GM19351 (cell line): ENCODE results near the gene MBD2.
"Not testable (repeated sequence)": the region's sequence is repeated elsewhere in the genome, so short reads cannot be mapped to it uniquely, and the experiment has no call there.

ENCODE experiments used
- ATAC-seq: cut with Tn5 transposase; IDR thresholded peaks from one replicate; pipeline ENCODE4 v1.9.1; 2021; ENCODE audit warnings: mild to moderate bottlenecking, moderate library complexity; ENCODE audit not compliant: unreplicated experiment

Gene MBD2

DNA sequence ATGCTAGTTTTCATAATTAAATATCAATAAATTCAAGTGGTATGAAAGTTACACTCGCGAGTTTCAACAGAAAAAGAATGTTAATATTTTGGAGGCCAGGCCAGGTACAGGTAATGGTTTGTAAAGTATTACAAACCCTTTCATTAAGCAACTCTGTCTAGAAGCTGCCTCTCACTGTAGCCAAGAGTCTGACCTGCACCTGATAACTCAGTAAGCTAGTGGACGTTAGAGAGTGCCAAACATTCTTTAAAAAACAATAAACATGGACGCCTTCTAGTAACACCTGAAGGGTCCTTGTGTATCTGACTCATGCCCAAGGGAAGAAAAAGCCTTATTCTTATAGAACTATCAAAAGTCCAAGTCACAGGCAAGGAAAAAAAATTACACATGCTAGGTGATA, 70.2 kb downstream of the MBD2 start:
- no peak for ATAC-seq

DNA sequence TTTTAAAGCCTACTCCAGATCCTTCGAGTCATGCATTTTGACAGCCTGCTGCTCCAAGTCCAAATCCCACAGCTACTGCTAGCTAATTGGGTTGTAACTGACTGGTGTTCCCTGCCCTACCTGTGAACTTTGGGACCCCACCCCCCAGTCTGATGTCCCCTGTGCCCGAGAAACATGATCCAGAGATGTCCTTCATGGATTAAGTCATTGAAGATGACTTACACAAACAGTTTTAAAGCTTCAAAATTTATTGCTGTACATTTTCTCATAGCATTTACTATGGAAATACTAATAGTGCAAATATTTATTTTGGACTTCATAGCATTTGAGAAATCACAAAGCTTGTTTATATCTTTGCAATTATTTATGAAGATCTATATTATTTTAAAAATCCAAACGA, 73.1 kb downstream of the MBD2 start:
- ATAC-seq = no peak

DNA sequence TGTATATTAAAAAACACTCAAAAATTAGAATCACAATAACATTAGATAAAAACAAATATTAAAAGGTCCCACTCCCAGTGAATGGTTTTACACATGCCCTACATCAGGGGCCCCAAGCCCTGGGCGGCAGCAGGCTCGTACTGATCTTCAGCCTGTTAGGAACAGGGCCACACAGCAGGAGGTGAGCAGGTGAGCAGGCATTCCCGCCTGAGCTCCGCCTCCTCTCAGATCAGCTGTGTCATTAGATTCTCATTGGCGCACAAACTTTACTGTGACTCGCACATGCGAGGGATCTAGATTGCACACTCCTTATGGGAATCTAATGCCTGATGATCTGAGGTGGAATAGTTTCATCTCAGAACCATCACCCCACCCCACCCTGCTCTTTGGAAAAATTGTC, 74.2 kb downstream of the MBD2 start:
- ATAC-seq = no peak

DNA sequence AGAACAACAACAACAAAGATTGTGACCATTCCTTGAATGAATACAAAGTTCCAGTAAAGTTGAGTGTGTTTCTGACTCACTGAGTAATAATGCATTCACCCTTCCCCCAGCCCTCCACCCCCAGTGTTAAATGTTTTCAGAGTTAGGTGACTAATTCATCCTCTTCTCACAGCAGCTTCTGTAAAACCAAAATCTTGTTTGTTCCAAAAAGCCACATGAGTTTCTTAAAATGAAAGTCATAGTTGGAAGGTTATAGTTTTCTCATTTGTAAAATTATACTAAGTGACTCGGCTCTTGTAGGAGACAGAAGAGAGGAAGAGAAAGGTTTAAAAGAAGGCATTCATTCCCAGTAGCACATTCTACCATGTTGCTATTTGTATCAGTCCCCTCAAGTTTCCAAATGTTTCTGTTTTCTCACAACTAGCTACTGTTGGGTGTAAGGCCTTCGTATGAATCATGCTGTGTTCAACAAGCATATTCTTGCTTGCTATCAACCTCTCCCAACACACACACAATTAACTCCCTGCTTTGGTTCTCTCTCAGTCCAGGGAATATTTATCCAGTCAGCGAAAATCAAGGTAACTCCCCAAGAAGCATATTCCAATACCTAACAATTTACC, 75.3 kb downstream of the MBD2 start:
- peak; percentile 49 for ATAC-seq

DNA sequence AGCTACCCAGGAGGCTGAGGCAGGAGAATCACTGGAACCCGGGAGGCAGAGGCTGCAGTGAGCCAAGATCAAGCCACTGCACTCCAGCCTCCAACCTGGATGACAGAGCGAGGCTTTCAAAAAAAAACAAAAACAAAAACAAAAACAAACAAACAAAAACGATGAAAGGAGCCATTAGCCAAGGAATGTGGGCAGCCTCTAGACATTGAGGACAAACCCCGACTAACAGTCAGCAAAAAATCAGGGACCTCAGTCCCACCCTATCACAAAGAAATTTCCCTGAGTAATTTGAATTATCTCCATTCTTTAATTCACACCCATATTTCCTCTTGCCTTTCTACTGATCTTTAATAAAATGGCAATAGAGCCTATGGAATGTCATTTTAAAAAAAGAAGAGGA, 75.8 kb downstream of the MBD2 start:
- no peak for ATAC-seq

DNA sequence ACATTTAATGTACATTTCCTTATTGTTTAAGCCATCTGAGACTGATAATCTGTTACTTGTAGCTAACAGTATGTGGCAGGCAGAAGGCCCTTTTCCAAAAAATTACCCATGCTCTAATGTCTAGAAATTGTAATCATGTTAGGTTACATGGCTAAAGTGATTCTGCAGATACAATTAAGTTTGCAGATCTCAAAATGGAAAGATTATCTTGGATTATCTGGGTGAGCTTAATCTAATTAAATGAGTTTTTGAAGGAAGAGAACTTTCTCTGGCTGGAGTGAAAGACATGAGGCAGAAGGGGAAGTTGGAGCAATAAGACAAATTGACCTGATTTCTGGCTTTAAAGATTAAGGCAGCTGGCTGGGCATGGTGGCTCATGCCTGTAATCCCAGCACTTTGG, 76.3 kb downstream of the MBD2 start:
- ATAC-seq = no peak

DNA sequence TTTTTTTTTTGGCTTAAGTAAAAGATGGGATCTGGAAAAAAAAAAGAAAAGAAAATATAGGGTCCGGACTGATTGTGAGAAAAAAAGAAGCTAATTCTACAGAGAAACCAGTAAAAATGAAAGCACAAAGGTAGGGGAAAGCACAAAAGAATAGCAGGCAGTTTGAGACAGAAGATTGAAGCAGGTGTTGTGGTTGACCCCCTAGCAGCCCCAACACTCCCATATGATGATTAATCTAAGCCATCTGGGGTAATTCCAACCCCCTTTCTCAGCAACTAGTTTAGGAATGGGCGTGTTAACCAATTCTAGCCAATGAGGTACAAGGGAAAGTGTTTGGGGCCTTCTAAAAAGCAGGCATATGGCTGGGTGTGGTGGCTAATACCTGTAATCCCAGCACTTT, 77.0 kb downstream of the MBD2 start:
- ATAC-seq = peak; percentile 77

DNA sequence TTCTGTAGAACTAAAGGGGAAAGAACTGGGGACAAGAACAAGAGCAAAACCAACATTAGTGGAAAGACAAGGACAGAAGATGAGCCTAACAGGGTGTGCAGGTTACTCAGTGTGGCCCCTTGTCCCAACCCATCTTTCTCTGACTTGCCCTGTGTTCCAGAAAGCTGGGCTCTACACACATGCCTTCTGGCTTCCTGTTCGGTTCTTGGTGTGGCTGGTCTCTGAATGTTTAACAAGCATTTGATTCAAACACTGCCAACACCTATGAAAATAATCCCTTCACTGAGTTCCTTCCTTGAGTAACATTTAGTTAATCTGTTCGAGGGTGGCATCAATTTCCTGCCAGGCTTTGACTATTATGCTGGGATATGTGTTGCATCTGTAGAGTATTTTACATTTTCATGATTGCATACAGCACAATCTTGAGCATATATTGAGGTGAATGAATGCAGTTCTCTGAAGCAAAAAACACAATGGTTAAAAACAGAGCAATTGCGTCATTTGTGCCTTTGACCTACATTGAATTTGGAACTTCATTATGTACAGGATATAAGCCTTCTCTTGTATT, 83.3 kb downstream of the MBD2 start:
- no peak for ATAC-seq

DNA sequence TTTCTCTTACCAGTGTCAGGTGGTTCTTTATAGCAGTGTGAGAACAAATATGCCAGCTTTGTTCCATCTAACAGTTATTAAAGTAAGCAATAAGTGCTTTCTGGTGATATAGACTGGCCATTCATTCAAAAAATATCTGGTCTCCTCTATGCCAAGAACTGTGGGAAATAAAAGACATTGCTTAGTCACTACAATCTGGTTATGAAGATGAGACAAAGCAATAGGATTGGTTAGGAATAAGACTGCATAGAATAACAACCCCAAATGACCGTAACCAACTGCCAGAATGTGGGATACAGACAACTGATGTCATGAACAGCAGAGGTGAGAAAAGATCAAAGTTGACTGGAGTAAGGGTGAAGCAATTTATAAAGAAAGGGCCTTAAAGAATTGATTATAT, 83.8 kb downstream of the MBD2 start:
- ATAC-seq = no peak

DNA sequence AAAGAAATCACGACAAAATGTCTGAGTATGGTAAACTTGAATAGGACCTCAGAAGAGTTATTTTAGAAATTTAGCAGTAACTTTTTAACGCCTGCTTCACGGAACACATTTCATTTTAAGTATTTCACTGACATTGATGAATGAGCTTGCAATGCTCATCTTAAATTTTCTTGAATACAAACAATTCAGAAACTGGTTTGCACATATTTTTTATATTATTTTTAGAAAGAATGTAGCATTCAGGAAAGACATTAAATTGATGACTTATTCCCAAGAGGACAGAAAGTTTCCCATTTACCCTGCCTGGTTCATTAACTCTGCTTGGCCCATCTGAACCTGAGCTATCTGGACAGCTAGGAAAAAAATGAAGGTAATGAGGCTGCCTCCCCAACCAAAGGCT, 89.3 kb downstream of the MBD2 start:
- no peak for ATAC-seq

DNA sequence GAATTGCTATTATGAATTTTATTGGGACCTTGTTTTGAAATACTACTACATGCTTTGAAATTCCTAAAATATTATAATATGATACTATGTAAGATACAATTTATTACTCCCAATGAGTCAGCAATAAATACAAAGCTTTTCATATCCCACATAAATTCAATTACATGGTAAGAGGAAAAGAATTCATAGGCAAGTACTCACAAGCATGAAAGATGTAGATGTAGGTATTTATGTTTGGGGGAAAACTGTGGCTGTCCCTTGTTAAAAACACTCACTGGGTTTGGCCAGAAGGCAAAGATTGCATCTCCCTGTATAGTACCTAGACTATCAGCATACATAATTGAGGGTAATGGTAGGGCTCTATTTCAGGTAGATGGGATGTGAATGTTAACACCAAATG, 90.4 kb downstream of the MBD2 start:
- ATAC-seq = no peak

DNA sequence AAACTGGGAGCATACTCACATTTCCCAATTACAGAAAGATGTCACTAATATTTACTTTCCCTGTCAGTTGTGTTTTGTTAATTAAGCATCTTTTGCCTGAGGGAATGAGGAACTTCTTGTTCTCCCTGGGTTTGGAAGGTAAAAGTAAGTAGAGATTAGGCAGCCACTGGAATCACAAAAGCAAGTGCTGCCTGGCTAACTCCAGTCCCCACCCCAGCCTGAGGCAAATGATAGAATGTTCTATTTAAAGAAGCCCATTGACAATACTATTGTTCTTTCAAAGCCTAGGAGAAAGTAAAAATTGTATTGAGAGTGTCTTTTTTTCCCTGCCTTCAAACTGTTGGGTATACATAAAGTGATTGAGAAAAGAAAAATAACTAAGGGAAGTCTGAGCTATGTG, 93.8 kb downstream of the MBD2 start:
- ATAC-seq = no peak

DNA sequence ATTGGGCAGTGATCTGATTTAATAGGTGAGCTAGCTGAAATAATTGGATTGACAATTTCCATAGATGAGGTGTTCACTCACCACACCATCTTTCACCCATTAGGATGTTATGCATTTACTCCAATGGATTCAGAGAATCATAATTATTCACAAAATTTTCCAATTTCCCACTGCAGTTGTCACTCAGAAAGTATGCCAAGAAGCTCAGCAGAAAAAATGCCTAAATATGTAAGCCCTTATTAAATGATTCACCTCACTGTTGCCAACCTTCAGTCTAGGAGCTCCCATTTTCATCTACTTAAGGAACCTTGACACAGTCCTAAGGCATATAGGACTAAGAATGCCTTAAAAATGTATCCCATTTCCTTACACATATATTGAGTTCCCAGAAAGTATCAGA, 94.3 kb downstream of the MBD2 start:
- no peak for ATAC-seq

DNA sequence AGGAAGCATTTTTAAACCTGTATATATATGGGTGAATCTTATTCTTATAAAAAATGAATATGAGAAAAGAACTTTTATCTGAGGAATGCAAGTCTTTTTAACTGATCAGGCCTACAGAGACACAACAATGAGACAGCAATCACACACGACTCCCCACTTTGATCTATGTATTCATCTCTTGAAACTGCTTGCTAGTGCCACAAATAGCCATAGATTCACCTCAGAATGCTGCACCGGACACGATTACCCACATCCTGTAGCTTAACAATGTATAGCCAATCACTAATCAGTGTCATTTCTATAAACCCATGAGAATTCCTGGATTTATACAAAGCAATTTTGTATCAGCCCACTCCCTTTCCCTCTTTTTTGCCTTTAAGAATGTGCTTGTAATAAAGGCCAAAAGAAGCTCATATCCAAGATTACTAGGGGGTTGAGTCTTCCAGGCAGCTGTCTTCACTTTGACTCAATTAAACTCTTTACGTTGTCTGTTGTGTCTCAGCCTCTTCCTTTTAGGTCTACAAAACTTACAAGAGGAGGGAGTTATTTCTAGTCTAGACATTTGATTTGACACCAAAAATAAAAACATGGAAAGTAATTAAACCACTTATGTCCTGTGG, 94.9 kb downstream of the MBD2 start:
- peak; percentile 78 for ATAC-seq

DNA sequence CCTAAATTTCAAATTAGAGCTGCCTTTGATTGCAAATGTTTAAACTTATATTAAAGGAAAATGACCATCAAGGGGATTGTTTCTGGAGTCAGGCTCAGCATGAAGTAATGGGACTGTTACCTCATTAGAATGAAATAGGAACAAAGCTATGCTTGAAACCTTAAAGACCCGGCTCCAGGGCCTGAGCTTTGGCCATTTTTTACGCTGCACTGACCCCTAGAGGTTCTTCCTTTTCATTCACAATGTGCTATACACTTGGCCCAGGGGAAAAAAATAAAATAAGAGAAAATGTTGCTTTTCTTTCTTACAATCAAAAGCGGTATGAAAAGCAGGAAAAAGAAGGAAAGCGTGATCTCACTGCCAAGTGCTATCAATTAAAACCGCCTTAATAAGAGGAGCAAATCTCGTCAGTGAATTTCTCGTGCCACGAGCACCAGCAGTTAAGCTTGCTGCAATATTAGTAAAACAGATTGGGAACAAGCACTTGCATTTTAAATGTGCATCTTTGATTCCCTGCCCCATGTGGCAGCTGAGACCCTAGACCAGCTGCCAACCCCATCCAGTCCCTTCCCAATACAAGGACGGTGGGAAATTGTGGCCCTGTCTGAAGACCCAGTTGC, 96.6 kb downstream of the MBD2 start:
- ATAC-seq = peak; percentile 77

DNA sequence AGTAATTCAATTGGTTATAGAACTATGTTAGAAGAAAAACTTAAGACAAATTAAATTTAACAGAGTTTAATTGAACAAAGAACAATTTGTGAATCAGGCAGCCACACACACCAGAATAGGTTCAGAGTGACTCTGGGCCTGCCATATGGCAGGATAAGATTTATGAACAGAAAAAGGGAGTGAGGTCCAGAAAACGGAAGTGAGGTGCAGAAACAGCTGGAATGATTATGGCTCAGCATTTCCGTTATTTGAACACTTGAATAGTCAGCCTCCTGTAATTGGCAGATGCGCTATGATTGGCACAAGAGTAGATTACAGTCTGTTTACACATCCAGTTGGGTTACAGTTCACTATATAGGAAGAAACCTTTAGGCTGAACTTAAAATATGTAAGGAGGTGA, 99.0 kb downstream of the MBD2 start:
- ATAC-seq = no peak

DNA sequence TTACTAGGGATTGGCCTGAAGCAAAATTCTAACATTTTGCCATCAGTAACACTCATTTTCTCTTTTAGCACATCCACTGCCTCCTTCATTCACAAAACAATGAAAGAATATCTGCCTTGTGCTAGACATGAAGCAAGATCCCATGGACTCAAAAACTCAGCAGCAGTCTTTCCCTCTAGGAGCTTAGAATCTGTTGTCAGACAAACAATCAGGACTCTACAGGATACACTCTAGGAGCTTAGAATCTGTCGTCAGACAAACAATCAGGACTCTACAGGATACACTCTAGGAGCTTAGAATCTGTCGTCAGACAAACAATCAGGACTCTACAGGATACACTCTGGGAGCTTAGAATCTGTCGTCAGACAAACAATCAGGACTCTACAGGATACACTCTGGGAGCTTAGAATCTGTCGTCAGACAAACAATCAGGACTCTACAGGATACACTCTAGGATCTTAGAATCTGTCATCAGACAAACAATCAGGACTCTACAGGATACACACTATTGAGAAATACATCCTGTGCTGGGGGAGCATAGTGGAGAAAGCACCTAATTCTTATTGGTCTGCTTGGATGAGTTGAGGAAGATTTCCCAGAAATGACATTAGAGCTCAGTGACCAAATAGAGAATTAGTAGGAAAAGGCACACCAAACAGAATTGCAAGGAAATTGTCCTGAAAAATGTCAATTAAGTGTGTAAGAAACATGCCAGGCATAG, 100.6 kb downstream of the MBD2 start:
- not testable (repeated sequence) for ATAC-seq

DNA sequence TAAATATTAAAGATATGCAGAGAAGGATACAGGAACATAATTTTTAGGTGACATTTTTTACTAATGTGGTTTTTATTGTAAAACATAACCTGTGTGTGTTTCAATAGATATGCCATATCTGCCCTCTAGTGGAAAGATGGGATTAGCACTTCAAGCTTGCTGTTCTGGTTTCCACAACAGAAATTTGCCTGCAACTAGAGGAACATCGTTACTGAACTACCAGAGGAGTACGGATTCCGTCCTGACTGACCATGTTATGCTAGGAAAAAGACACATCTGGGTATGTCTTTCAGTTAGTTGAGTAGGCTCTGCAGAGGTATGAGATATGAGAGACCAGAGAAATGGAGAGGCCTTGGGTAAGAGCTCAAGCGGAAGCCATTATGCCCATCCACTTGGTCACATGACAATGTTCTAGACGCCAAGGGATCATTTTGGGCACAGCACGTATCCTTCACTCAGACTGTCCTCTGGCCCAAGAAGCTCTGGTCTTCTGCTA, 104.9 kb downstream of the MBD2 start:
- peak; percentile 93 for ATAC-seq

DNA sequence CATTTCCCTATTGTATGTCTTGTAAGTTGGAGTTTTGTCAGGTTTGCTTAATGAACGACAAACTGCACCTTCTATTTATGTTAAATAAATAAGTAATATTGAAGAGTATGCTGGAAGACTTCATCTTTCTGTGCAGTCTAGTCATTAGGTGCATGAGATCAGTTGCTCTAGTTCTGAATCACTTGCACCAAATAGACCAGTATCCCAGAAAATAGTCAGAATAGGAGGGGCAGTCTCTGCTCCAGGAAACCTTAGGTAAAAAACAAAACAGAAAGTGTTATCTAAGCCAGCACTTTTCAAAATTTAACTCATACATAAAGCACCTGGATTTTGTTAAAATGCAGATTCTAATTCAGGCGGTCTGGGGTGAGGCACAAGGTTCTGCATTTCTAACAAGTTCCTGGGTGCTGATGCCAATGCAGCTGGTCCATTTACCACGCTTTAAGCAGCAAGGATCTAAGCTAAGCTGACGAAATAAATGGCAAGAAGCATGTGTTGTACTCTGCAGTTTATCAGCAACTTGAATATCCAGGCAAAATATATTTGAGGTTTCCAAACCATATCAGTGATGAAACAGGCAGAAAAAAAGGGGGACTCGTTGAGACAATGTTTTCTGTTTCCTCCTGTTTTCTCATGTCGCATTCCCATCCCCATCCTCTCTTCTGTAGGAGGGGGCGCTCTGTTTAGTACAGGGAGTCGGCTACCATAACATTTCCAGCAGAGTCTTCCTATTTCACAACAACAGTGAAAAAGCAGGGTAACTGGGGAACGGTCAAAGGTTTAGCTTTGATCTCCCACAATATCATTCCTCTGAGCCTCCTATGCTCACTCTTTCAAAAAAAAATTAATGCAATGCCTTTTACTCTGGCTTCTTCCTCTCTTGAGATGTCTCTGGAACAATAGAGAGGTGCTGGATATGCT, 106.4 kb downstream of the MBD2 start:
- ATAC-seq = no peak

DNA sequence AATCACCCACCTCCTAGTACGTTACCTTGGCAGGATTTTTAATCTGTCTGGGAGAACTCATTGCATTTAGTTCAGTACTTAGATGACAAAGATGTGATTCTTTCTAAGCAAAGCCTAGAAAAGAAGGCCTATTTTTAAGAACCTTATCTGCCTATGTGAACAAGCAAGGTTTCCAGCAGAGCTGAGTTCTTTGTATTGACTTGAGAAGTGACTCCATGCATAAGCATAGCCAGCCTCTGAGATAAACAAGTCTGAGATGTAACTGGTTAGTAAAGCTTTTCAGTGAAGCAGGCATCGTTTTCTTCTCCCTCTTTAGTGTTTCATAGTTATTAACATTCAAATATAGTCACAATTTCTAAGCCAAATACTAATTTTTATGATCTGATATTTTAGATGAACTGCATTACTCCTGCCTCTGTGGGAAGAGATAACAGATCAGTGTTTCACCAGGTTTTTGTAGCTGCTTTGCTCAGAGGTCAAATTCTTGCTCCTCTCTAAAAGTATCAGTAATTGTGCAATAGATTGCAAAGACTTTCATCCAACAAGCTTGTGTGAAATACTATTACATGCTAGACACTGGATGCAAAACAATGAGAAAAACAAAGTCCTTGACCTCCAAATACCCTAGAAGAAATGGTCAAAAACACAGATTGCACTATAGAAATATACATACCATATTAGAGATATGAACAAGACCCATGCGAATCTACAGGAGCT, 107.8 kb downstream of the MBD2 start:
- ATAC-seq = no peak
